ENCODE results near the gene U2SURP.

Gene U2SURP

DNA sequence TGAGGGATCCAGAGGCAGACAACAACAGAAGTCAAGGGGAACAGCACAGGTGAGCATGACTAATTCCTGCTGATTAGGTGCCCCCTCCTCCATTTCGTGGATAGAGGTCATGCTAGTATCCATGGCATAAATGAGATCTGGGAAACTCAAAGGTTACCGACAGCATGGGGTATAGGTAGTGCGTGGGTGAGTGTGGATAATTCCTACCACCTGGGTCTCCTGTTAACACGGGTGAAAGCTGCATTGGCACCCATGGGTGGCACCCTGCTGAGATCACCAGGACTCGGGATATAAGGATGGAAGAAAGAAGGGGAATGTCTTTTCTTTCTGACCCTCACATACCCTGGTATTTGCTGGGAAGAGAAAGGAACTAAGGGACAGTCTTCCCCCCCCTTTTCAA is 103.8 kb downstream of the U2SURP start:
- ChIA-PET CTCF (no interaction called here), POLR2A (no interaction called here)
- TF ChIP-seq CTBP1 (IDR thresholded peaks at IDR 0.05; ENCODE audit: borderline replicate concordance) (no peak), TARDBP (IDR thresholded peaks at IDR 0.05) (no peak), FOXK2 (IDR thresholded peaks at IDR 0.05) (no peak), LEF1 (IDR thresholded peaks at IDR 0.05; ENCODE audit: borderline replicate concordance) (no peak), ZNF384 (IDR thresholded peaks at IDR 0.05) (no peak), SUZ12 (IDR thresholded peaks at IDR 0.05) (no peak), PKNOX1 (IDR thresholded peaks at IDR 0.05) (no peak), NFRKB (IDR thresholded peaks at IDR 0.05) (no peak), L3MBTL2 (conservative IDR thresholded peaks at IDR 0.05) (no peak), HDGF (IDR thresholded peaks at IDR 0.05; ENCODE audit: borderline replicate concordance) (no peak), FOXM1 (IDR thresholded peaks at IDR 0.05; ENCODE audit: borderline replicate concordance) (no peak), SP1 (IDR thresholded peaks at IDR 0.05) (no peak), ELF4 (IDR thresholded peaks at IDR 0.05) (no peak), BHLHE40 (IDR thresholded peaks at IDR 0.05; ENCODE audit: borderline replicate concordance) (no peak), ARNT (IDR thresholded peaks at IDR 0.05) (no peak), FOXA1 (IDR thresholded peaks at IDR 0.05) (no peak)
- no peak for DNase-seq (ENCODE audit: extremely low spot score)

DNA sequence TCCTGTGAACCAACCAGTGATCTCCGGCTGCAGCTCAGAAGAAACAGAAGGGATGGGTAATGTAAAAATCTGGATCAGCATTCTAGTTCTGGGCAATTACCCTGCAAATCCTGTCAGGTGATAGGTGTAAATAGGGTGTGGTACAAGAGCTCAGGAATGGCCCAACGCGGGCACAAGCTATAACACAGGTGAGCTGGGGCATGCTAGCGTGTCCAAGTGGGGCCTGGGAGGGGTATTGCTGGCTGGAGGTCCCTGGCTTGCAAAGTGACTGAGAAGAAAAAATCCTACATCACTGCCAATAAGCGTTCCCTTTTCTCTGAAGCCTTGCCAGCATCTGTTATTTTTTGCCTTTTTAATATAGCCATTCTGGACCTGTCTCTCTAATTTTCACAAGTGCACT is 108.5 kb downstream of the U2SURP start:
- TF ChIP-seq BHLHE40 (IDR thresholded peaks at IDR 0.05; ENCODE audit: borderline replicate concordance): no peak
- TF ChIP-seq NFRKB (IDR thresholded peaks at IDR 0.05): no peak
- TF ChIP-seq CTBP1 (IDR thresholded peaks at IDR 0.05; ENCODE audit: borderline replicate concordance): no peak
- CTCF ChIA-PET: no interaction called here
- POLR2A ChIA-PET: no interaction called here
- DNase-seq (ENCODE audit: extremely low spot score): no peak

Data from HEK293T (cell line).